A673 (cell line): Measurements from ENCODE around the gene MLC1. TPM values are rescaled to one million over a fixed set of nuclear protein-coding genes. Genes with fewer than 3 reads are reported as not detected.

ENCODE experiments used
- BruUV-seq: library from RNA; stranded (reverse); fragments of 400-500 nt; replicated peaks from 2 replicates; lab custom pipeline; 2021; lab: Mats Ljungman, UMichigan
- CTCF ChIA-PET: fragments of 300-600 bp; sonication (Branson Sonifier 250); formaldehyde crosslinking; loops from one replicate; lab custom pipeline; 2022; ENCODE audit warnings: antibody characterized with exemption; lab: Charles Lee
- POLR2A ChIA-PET: fragments of 300-600 bp; sonication (Branson Sonifier 250); formaldehyde crosslinking; loops from one replicate; lab custom pipeline; 2022; ENCODE audit warnings: antibody characterized with exemption; ENCODE audit not compliant: low non-redundant PET; lab: Charles Lee
- DNase-seq: peaks from one replicate; pipeline ENCODE4 v3.0.0-alpha.2; 2015; ENCODE audit warnings: low spot score
- H3K27ac ChIP-seq: fragments of 200-600 bp; sonication (generic); 2 replicates; pipeline ENCODE4 v1.5.1; 2016; ENCODE audit warnings: mixed run types, low read depth, mild to moderate bottlenecking, mixed read lengths, antibody characterized with exemption, low read length; ENCODE audit not compliant: poor library complexity, severe bottlenecking
- H3K27me3 ChIP-seq: fragments of 200-600 bp; sonication (generic); replicated peaks from 2 replicates; pipeline ENCODE4 v1.6.1; 2017; ENCODE audit warnings: mixed run types, low read depth, mild to moderate bottlenecking, mixed read lengths, antibody characterized with exemption, low read length; ENCODE audit not compliant: insufficient read depth, poor library complexity
- H3K36me3 ChIP-seq: fragments of 200-600 bp; sonication (generic); 2 replicates; pipeline ENCODE4 v1.6.1; 2016; ENCODE audit warnings: mixed run types, mild to moderate bottlenecking, mixed read lengths, antibody characterized with exemption, low read length; ENCODE audit not compliant: insufficient read depth, poor library complexity, severe bottlenecking
- H3K4me1 ChIP-seq: fragments of 200-600 bp; sonication (generic); 2 replicates; pipeline ENCODE4 v1.6.1; 2017; ENCODE audit warnings: mixed run types, mild to moderate bottlenecking, mixed read lengths, antibody characterized with exemption, low read length; ENCODE audit not compliant: insufficient read depth, poor library complexity, severe bottlenecking
- H3K4me3 ChIP-seq: fragments of 200-600 bp; sonication (generic); 2 replicates; pipeline ENCODE4 v1.5.1; 2016; ENCODE audit warnings: low read depth, mixed run types, mild to moderate bottlenecking, mixed read lengths, low read length; ENCODE audit not compliant: poor library complexity, severe bottlenecking
- H3K9me3 ChIP-seq: fragments of 200-600 bp; sonication (generic); 2 replicates; pipeline ENCODE4 v1.6.1; 2016; ENCODE audit warnings: mixed run types, low read depth, mild to moderate bottlenecking, mixed read lengths, antibody characterized with exemption, low read length; ENCODE audit not compliant: poor library complexity, severe bottlenecking
- EZH2 ChIP-seq: fragments of 200-600 bp; sonication (generic); IDR thresholded peaks from 2 replicates; pipeline ENCODE4 v1.6.1; 2017; ENCODE audit warnings: borderline replicate concordance, low read depth, mild to moderate bottlenecking, mixed read lengths, antibody characterized with exemption, low read length; ENCODE audit not compliant: poor library complexity, severe bottlenecking
- intact Hi-C: fragments of 100-400 bp; cut with micrococcal nuclease; formaldehyde crosslinking; loops from one replicate; pipeline ENCODE4 v1.10.0; 2022; ENCODE audit not compliant: unreplicated experiment
- total RNA-seq: library from RNA; stranded (reverse); gene quantifications from 2 replicates; pipeline ENCODE4 v1.2.3, GENCODE V29; 2021
- TF ChIP-seq, protein P1 (sequence below): fragments of 300-800, 200-600 bp; sonication (generic); conservative IDR thresholded peaks from 2 replicates; pipeline ENCODE4 v1.5.1; 2017; ENCODE audit warnings: low read depth, mild to moderate bottlenecking, antibody characterized with exemption, low read length, moderate library complexity, mixed read lengths

The MLC1 gene
- total RNA-seq, 1 experiment from 2014 or later, result 0.75 TPM

DNA sequence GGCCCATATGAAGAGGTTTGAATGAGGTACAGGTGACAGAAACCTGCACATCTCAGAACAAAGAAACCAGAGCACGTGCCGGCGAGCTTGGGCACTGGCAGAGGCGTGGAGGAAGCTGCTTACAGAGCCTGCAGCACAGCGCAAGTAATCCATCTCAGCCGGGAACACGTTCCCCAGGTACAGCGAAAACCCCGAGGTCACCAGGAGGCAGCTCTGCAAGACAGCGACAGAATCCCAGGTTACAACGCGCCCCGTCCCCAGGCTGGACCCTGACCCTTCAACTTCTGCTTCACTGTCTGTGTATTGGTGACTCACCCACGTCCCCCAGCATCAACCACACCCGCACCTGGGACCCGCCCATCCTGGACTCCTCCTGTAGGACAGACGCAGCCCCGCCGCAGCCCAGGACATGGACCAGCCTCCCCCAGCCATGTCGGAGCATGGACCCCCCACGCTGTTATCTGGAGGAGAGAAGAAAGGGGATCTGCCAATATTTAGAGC, 2.2 kb downstream of the MLC1 start:
- no peaks in the 10 kb centered on the region for H3K27me3 ChIP-seq
- H3K4me3 ChIP-seq, result no peak overlapping the region
- H3K36me3 ChIP-seq, result no peaks in the 10 kb centered on the region
- no peak overlapping the region for H3K27ac ChIP-seq
- DNase-seq, result no peak
- TF ChIP-seq, protein P1, sequence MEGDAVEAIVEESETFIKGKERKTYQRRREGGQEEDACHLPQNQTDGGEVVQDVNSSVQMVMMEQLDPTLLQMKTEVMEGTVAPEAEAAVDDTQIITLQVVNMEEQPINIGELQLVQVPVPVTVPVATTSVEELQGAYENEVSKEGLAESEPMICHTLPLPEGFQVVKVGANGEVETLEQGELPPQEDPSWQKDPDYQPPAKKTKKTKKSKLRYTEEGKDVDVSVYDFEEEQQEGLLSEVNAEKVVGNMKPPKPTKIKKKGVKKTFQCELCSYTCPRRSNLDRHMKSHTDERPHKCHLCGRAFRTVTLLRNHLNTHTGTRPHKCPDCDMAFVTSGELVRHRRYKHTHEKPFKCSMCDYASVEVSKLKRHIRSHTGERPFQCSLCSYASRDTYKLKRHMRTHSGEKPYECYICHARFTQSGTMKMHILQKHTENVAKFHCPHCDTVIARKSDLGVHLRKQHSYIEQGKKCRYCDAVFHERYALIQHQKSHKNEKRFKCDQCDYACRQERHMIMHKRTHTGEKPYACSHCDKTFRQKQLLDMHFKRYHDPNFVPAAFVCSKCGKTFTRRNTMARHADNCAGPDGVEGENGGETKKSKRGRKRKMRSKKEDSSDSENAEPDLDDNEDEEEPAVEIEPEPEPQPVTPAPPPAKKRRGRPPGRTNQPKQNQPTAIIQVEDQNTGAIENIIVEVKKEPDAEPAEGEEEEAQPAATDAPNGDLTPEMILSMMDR, result no peak
- ChIA-PET CTCF (no interaction called here), POLR2A (no interaction called here)
- H3K4me1 ChIP-seq, result no peaks in the 10 kb centered on the region
- H3K9me3 ChIP-seq, result no peaks in the 10 kb centered on the region
- intact Hi-C loops, result no loop called here
- BruUV-seq, result no TSS peak

DNA sequence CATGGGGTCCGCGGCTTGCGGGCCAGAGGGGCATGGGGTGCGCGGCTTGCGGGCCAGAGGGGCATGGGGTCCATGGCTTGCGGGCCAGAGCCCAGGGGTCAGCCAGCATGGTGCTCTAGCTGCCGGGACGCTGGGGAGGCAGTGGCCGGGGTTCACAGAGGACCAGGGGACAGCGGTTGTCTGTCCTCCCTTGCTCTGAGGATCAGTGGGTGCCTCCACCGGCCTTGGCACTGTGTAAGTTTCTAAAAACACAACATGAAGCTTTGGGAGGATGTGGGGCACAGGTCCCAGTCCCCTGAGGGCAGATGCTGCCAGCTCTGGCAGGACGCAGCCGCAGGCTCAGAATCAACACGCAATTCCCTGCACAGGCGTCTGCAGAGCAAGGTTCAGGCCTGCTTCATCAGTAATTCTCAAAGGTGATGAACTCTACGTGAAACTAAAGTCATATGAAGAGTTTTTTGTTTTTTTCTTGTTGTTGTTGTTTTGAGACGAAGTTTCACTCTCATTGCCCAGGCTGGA, 3.0 kb downstream of the MLC1 start:
- TF ChIP-seq, protein P1, result no peak
- TF ChIP-seq EZH2, result no peak
- POLR2A ChIA-PET, result no interaction called here
- H3K9me3 ChIP-seq, result no peaks in the 10 kb centered on the region
- no TSS peak for BruUV-seq
- no peaks in the 10 kb centered on the region for H3K4me1 ChIP-seq
- H3K36me3 ChIP-seq, result no peaks in the 10 kb centered on the region
- DNase-seq, result no peak
- CTCF ChIA-PET, result no interaction called here
- intact Hi-C loops, result no loop called here
- no peaks in the 10 kb centered on the region for H3K27me3 ChIP-seq
- no peak overlapping the region for H3K27ac ChIP-seq
- H3K4me3 ChIP-seq, result no peak overlapping the region

DNA sequence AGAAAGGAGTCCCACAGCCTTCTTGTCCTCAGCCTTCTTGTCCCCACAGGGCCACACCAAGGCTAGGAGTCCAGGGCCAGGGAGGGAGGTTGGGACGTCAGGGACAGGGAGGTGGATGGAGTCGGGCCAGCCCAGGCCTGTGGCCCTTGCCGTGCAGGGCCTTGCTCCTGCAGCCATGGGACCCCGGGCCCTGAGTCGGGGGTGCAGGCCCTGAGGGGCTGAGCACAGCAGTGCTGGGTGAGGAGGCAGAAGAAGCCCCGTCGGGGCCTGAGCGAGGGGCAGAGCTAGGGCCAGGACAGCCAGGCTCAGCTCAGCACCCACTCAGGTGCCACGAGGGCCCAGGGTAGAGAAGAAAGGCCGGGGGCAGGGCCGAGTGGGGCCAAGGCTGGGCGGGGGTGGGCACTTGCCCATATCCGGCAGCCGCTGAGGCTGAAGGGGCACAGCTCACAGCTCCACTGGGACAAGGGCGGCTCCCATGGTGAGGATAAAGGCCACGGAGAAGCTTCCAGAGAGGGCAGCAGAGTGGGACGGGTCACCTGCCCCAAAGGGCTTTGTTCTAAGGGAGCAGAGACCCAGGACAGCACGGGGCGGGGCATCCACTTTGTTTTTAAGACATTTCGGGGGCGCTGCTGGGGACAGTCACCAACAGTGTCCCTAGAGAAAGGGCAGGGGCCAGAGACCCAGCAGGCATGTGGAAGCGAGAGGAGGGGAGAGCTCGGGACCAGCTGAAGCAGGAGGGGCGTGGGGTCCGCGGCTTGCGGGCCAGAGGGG, 3.6 kb downstream of the MLC1 start:
- Histone ChIP-seq H3K36me3 (no peaks in the 10 kb centered on the region), H3K4me1 (no peaks in the 10 kb centered on the region), H3K9me3 (no peaks in the 10 kb centered on the region), H3K4me3 (no peak overlapping the region), H3K27ac (no peak overlapping the region), H3K27me3 (no peaks in the 10 kb centered on the region)
- intact Hi-C loops, result no loop called here
- ChIA-PET CTCF (interaction anchor here (0.7 kb wide), 1 partner anchor 145 kb away, joined by 3 read pairs; no protein-coding TSS in a partner anchor), POLR2A (no interaction called here)
- BruUV-seq, result no TSS peak
- TF ChIP-seq, protein P1, result no peak
- TF ChIP-seq EZH2, result no peak
- DNase-seq, result no peak
